Retinal pigment epithelial cell (primary cell): Measurements from ENCODE around the gene PXMP2.

ENCODE experiments used
- DNase-seq: peaks from one replicate; pipeline ENCODE4 v3.0.0-alpha.2; 2010; ENCODE audit warnings: low read depth
- H3K4me3 ChIP-seq: 2 replicates; pipeline ENCODE4 v1.5.1; 2011; ENCODE audit warnings: mild to moderate bottlenecking, low read length, control low read depth, moderate library complexity
- TF ChIP-seq, protein P1 (sequence below): conservative IDR thresholded peaks from 2 replicates; pipeline ENCODE4 v1.5.1; 2011; ENCODE audit warnings: low read depth, low read length, control low read depth, inconsistent platforms

PXMP2 gene

DNA sequence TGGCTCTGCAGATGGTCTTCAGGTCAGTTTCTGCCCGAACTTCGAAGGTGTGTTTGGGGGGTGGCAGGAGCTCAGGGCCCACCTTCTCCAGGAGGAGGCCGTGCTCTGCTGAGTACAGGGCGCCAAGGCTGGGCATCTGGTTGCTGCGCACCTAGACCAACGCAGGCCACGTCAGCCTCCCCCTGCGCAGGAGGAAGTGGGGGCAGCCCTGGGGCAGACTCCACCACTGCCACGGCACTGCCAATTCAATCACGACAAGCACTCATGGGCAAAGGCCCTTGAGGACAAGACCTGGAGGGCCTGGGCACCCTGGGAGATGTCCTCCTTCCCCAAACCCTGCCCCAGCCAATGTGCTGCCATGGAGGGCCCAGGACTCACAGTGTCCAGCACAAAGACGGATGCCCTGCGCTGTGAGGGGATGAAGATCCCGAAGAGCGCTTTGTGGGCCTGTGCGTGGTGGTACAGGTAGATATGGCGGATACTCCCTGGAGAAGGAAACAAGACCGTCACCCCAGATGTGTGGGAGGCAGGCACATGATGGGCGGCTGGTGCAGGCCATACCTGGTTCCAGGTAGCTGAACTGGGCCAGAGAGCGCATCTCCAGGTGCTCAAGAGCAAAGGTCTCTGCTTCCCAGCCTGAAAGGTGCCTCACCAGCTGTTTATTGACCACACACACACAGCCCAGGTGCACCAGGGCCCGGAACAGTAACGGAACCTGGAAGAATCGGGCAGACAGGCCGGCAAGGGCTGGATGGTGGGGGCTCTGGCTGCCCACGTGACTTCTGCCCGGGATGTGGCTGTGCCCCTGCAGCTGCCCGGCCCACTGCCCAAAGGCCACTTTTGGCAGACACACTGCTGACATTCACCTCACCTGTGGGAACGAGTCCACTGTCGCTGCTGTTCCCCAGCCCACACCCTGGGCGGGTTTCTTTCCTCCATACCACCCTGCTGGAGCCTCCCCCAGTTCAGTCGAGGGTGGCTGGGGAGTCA, 44.2 kb upstream of the PXMP2 start:
- TF ChIP-seq, protein P1, sequence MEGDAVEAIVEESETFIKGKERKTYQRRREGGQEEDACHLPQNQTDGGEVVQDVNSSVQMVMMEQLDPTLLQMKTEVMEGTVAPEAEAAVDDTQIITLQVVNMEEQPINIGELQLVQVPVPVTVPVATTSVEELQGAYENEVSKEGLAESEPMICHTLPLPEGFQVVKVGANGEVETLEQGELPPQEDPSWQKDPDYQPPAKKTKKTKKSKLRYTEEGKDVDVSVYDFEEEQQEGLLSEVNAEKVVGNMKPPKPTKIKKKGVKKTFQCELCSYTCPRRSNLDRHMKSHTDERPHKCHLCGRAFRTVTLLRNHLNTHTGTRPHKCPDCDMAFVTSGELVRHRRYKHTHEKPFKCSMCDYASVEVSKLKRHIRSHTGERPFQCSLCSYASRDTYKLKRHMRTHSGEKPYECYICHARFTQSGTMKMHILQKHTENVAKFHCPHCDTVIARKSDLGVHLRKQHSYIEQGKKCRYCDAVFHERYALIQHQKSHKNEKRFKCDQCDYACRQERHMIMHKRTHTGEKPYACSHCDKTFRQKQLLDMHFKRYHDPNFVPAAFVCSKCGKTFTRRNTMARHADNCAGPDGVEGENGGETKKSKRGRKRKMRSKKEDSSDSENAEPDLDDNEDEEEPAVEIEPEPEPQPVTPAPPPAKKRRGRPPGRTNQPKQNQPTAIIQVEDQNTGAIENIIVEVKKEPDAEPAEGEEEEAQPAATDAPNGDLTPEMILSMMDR: no peak
- no peak for DNase-seq
- no peak overlapping the region for H3K4me3 ChIP-seq

- no peak for DNase-seq
- TF ChIP-seq, protein P1: no peak
- no peak overlapping the region for H3K4me3 ChIP-seq
Measured at GRCh38 chr12:132646850-132647249, 40.5 kb upstream of the PXMP2 start.

DNA sequence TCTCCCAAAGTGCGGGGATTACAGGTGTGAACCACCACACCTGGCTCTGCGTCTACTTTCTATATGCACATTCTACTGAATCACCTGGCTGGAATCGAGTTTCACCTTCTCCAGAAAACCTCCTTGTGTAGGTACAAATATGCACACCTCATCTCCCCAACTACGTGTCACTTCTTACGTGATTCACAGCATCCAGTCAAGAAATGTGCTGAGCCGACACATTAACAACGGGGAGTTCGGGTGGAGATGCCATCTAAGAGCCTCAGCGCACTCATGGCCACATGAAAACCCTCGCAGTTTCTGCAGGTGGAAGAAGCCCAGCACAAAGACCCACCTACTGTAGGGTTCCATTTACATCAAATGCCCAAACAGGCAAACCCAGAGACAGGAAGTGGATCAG, 39.5 kb upstream of the PXMP2 start:
- TF ChIP-seq, protein P1: no peak
- no peak overlapping the region for H3K4me3 ChIP-seq
- no peak for DNase-seq

GRCh38 chr12:132648616-132649225, 38.7 kb upstream of the PXMP2 start:
- TF ChIP-seq, protein P1: no peak

GRCh38 chr12:132649226-132649945, 38.0 kb upstream of the PXMP2 start:
- TF ChIP-seq, protein P1: no peak
- no peak for DNase-seq
- no peak overlapping the region for H3K4me3 ChIP-seq

More at GRCh38 chr12:132648616-132649225, 38.7 kb upstream of the PXMP2 start:
- no peak overlapping the region for H3K4me3 ChIP-seq
- DNase-seq: no peak

DNA sequence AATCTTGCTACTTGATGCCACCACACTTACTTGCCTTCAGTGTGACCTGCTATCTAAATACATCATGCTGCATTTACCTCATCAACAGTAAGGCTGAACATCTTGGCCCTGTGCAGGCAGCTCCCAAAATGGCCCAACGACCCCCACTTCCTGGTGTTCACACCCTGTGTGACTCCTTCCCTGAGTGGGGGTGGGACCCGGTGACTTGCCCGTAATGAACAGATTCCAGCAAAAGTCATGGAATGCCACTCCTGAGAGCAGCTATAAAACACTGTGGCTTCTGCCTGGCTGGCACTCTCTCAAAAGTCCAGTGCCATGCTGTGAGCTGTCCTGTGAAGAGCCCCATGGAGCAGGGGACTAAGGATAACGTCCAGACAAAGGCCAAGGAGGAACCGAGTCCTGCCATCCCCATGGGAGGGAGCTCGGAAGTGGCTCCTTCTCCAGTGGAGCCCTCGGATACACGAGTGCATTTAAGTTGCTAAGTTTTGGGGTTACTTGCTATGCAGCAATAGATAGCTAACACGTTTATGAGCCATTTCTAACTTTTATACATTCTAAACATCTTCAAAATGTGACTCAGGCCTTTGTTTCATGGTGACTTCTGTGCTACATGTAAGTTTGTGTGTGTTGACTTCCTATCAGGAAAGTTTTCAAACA, 35.8 kb upstream of the PXMP2 start:
- DNase-seq: no peak
- H3K4me3 ChIP-seq: no peak overlapping the region
- TF ChIP-seq, protein P1: no peak
